Prostate gland (tissue), 2 donors: ENCODE data around the gene UTP4. TPM values are rescaled to one million over a fixed set of nuclear protein-coding genes. Genes with fewer than 3 reads are reported as not detected.

Experiments
- DNase-seq: peaks from one replicate; pipeline ENCODE4 v3.0.0-alpha.2; 2019; ENCODE audit warnings: low spot score
- H3K27ac ChIP-seq, 2 donors: fragments of 200-600 bp; sonication (generic); 2 replicates each; pipeline ENCODE4 v1.5.1; 2017 to 2019
- H3K27me3 ChIP-seq: fragments of 200-600 bp; sonication (generic); replicated peaks from 2 replicates; pipeline ENCODE4 v1.5.1; 2019; ENCODE audit not compliant: insufficient read depth
- H3K36me3 ChIP-seq, 2 donors: fragments of 200-600 bp; sonication (generic); 1 replicate in 1 of 2; 2 replicates in 1 of 2; pipeline versions ENCODE4 v1.5.1 to v1.8.1; 2017 to 2019
- H3K4me1 ChIP-seq: fragments of 200-600 bp; sonication (generic); replicated peaks from 2 replicates; pipeline ENCODE4 v1.5.1; 2019
- H3K4me3 ChIP-seq, 2 donors: fragments of 200-600 bp; sonication (generic); 2 replicates each; pipeline ENCODE4 v1.5.1; 2017 to 2019
- H3K9me3 ChIP-seq: fragments of 200-600 bp; sonication (generic); 2 replicates; pipeline ENCODE4 v1.5.1; 2017
- CTCF ChIP-seq, 4 experiments: fragments of 200-600 bp in 2 of 4; fragments of 450-650 bp in 2 of 4; sonication (generic) in 2 of 4; IDR thresholded peaks; 1 replicate in 3 of 4; 2 replicates in 1 of 4; pipeline ENCODE4 v1.5.1; 2016 to 2019; ENCODE audit warnings: antibody characterized with exemption in 4 of 4, mild to moderate bottlenecking in 2 of 4, moderate library complexity in 2 of 4
- POLR2A ChIP-seq: fragments of 450-650 bp; IDR thresholded peaks from one replicate; pipeline ENCODE4 v1.6.1; 2016; ENCODE audit warnings: antibody characterized with exemption, mild to moderate bottlenecking
- POLR2AphosphoS5 ChIP-seq: sonication (generic); formaldehyde crosslinking; IDR thresholded peaks from one replicate; pipeline ENCODE4 v1.6.1; 2017; ENCODE audit warnings: antibody characterized with exemption
- WGBS: methylation state at CpG from one replicate; pipeline ENCODE4 v1.1.5; 2018; 5-methylcytosine and 5-hydroxymethylcytosine counted together
- intact Hi-C: fragments of 100-400 bp; cut with DNase I; formaldehyde crosslinking; loops from one replicate; pipeline ENCODE4 v1.14.2; 2022
- total RNA-seq, 2 donors: library from RNA; depleted of rRNA; stranded (reverse); fragments of >200 nt; gene quantifications; one replicate each; pipeline ENCODE4 v1.1.0, GENCODE V29; 2016

UTP4 gene
- total RNA-seq, 2 donors from 2014 or later: 18.4 to 51.0 TPM

GRCh38 chr16:69179328-69180010 lies 47.0 kb downstream of the UTP4 start:
- peak; percentile 88 for DNase-seq
- TF ChIP-seq POLR2AphosphoS5 (peak; percentile 91), CTCF (IDR thresholded peaks at IDR 0.05) (no peak)
- WGBS: 4% methylated on average over 6 of the region's 6 CpGs
- Histone ChIP-seq H3K36me3 (no peaks in the 10 kb centered on the region), H3K9me3 (no peaks in the 10 kb centered on the region), H3K27me3 (no peaks in the 10 kb centered on the region), H3K4me3 (no peak overlapping the region), H3K4me1 (peaks cover 4% of the 10 kb centered on the region), H3K27ac (peak overlapping the region; percentile 42 to 46)
- intact Hi-C loops: loop anchor here (10.0 kb wide), 1 partner anchor 65 kb away; no protein-coding TSS in a partner anchor

GRCh38 chr16:69180011-69180338 lies 47.5 kb downstream of the UTP4 start:
- Histone ChIP-seq H3K27ac (peak overlapping the region; percentile 42 to 46), H3K36me3 (no peaks in the 10 kb centered on the region), H3K9me3 (no peaks in the 10 kb centered on the region), H3K4me3 (no peak overlapping the region), H3K4me1 (peaks cover 4% of the 10 kb centered on the region), H3K27me3 (no peaks in the 10 kb centered on the region)
- TF ChIP-seq CTCF (IDR thresholded peaks at IDR 0.05): no peak
- TF ChIP-seq POLR2A: no peak
- TF ChIP-seq POLR2AphosphoS5: no peak
- no peak for DNase-seq
- intact Hi-C loops: loop anchor here (10.0 kb wide), 1 partner anchor 65 kb away; no protein-coding TSS in a partner anchor

- Histone ChIP-seq H3K27me3 (no peaks in the 10 kb centered on the region), H3K9me3 (no peaks in the 10 kb centered on the region), H3K36me3 (no peaks in the 10 kb centered on the region), H3K27ac (peak overlapping the region; percentile 7 to 9), H3K4me3 (no peak overlapping the region), H3K4me1 (peaks cover 8% of the 10 kb centered on the region)
- peak; percentile 54 for TF ChIP-seq POLR2AphosphoS5
- TF ChIP-seq CTCF (IDR thresholded peaks at IDR 0.05): no peak
- intact Hi-C loops: loop anchor here (10.0 kb wide), 1 partner anchor 62 kb away; no protein-coding TSS in a partner anchor
- DNase-seq: peak; percentile 56
- WGBS: 12% methylated on average over 10 of the region's 10 CpGs
These were observed 50.4 kb downstream of the UTP4 start for GRCh38 chr16:69182730-69183416.

- under 1% methylated on average over 43 of the region's 69 CpGs for WGBS
- Histone ChIP-seq H3K4me3 (peak within 1 kb of the TSS; percentile 80 to 87), H3K36me3 (no peaks in the 10 kb centered on the region), H3K4me1 (peaks cover 4% of the 10 kb centered on the region), H3K9me3 (no peaks in the 10 kb centered on the region), H3K27me3 (no peaks in the 10 kb centered on the region), H3K27ac (peak within 1 kb of the TSS; percentile 86)
- TF ChIP-seq CTCF (IDR thresholded peaks at IDR 0.05) (peak in 1 of 4 experiments; percentile 15), POLR2A (peak; percentile 98), POLR2AphosphoS5 (peak; percentile 97)
- DNase-seq: peak; percentile 94
- intact Hi-C loops: loop anchor here (10.0 kb wide), 1 partner anchor 58 kb away; no protein-coding TSS in a partner anchor
These were observed 54.4 kb downstream of the UTP4 start, which contains the start of gene SNTB2 for GRCh38 chr16:69186642-69187445. SNTB2 (plus strand) TSS chr16:69187164; CDS start chr16:69187167, 3 bp downstream.
